Endometrial microvascular endothelial cells (primary cell): ENCODE data around the gene PLA2G4E. TPM values are rescaled to one million over a fixed set of nuclear protein-coding genes. Genes with fewer than 3 reads are reported as not detected.

Source experiments
- in situ Hi-C: cut with HindIII; loops from 2 replicates; pipeline ENCODE4 v1.10.0; 2017; ENCODE audit warnings: low sequenced_read_pairs, low pct_unique_long_range_greater_than_20kb; ENCODE audit errors: inconsistent ontology term
- total RNA-seq: library from RNA; depleted of rRNA; stranded (reverse); fragments of >200 nt; gene quantifications from one replicate; pipeline ENCODE4 v1.2.3, GENCODE V29; 2015; ENCODE audit errors: inconsistent ontology term

The PLA2G4E gene
- total RNA-seq, 1 donor from 2014 or later, result not detected

- in situ Hi-C loops, result no loop called here
These were observed 36.3 kb upstream of the PLA2G4E start for GRCh38 chr15:42056934-42057798.

GRCh38 chr15:42053914-42054313, 33.1 kb upstream of the PLA2G4E start:
- in situ Hi-C loops, result no loop called here

DNA sequence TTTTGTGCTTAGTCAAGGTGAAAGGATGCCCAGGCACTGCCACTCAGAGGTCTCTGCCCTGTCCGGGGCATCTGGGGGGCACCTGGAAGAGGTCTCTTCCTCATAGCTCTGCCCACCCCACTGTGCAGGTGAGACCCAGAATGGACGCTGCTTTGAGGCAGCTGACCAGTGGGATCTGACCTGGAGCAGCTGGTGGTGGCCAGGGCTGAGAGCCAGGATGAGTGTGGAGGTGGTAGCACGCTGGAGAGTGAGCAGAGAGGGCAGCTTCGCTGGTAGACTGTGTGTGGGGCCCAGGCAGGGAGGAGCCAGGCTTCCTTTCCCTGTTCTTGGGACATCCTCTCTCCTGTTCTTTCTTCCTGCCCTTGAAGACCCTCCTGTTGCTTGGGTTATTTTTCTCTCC, 32.2 kb upstream of the PLA2G4E start:
- in situ Hi-C loops, result no loop called here

- in situ Hi-C loops, result no loop called here
These were observed 29.8 kb upstream of the PLA2G4E start for GRCh38 chr15:42050484-42051255.

- in situ Hi-C loops, result no loop called here
These were observed 28.0 kb upstream of the PLA2G4E start for GRCh38 chr15:42048821-42049200.

DNA sequence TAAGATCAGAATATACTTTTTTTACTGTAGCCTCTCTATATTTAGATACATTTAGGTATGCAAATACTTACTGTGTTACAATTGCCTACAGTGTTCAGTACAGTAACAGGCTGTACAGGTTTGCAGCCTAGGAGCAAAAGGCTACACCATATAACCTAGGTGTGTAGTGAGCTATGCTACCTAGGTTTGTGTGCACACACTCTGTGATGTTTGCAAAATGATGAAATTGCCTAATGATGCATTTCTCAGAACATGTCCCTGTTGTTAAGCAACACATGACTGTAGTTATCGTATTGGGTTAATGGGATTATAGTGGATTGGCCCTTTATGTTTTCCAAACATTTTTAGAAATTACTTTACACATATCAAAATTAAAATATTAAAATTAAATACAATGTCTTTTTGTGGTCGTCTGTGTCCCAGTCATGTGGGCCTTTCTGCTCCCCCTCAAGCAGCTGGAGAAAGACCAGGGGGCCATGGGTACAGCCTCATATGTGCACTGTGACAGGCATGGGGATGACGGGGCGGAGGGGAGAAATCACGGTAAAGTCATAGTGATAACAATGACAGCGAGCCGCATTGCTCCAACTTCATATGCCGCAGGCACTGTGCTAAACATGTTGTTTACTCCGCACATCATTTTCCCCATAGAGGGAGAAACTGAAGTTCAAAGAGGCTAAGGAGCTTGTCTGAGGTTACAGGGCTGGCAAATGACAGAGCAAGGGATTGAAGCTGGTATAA, 27.4 kb upstream of the PLA2G4E start:
- in situ Hi-C loops, result no loop called here

GRCh38 chr15:42046597-42046996, 25.8 kb upstream of the PLA2G4E start:
- in situ Hi-C loops, result no loop called here

DNA sequence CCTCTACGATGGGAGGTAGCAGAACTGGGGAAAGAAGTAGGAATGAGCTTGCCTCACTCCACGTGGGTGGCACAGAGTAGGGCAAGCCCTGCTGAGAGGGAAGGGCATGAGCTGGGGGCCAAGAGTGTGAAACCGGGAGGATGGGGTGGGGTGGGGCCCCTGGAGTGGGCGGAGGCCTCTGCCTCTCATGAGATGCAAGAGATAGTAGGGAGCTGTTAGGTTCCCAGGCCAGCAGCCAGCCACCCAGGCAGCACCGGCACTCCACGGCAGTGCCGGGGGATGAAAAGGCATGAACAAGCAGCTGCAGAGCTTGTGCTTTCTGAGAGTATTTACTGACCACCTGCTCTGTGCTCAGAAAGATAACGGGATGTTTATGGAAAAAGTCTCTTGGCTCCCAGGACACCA, 24.4 kb upstream of the PLA2G4E start:
- in situ Hi-C loops, result no loop called here

DNA sequence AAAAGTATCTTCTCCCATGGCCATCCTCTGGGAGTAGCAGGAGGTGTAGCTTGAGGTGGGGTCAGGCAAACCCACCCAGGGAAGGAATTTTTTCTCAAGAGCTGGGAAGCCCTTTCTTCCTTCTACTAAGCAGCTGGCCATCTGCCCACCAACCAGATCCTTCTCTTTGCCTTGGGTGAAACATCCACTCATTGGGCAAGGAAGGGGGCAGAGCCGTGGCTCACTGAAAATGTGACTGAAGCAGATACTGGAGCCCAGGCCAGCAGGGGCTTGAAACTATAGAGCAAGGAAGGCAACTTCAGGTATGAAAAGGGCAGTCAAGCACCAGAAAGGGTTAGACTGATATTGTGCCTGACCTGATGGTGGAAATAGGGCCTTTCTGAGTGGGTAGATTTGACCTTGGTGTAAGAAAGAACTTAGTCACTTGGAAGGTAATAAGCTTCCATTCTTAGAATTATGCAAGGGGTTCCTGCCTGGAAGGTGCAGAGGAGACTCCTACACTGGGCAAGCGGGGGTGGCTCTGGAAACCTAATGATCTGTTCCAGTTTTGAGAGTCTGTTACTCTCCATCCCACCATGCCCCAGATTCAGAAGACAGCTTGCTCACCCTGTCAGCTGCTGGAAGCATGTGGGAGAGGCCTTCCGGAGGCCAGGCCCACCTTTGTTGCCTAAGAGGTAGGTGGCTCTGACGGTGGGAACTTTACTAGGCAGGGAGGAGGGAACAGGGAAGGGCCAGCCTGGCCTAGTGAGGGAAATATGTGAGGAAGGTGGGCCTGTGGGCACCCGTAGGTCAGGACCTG, 22.0 kb upstream of the PLA2G4E start:
- in situ Hi-C loops, result no loop called here

DNA sequence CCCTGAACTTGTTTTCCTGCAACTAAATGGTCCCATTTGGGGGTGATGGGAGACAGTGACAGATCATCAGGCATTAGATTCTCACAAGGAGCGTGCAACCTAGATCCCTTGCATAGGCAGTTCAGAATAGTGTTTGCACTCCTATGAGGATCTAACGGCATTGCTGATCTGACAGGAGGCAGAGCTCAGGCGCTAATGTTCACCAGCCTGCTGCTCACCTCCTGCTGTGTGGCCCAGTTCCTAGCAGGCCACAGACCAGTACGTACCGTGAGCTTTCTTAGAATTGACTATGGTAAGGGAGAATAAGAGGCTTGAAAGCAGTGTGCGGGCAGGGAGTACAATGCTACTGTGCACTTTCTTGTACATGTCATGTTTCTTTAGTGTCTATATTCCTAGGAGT, 17.6 kb upstream of the PLA2G4E start:
- in situ Hi-C loops, result no loop called here

GRCh38 chr15:42037656-42038055, 16.8 kb upstream of the PLA2G4E start:
- in situ Hi-C loops, result no loop called here

DNA sequence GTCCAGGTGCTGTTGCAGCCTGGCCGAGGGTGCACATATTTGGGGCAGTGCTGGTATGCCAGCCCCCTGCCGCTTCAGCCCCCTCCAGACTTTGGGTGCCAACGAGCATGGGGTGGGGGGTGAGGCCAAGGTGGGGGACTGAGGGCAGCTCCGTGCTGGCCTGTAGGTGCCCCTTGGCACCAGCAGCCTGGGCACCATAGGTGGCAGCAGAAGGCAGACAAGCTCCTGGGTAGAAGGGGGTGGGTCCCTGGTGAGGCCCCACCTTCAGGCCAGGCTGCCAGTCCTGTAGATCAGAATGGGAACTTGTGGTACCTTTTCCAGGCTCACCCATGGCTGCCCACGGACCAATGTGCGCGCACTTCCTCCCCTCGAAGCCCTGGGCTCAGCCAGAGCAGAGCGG, 16.1 kb upstream of the PLA2G4E start:
- in situ Hi-C loops, result no loop called here

GRCh38 chr15:42036112-42036905, 15.5 kb upstream of the PLA2G4E start:
- in situ Hi-C loops, result no loop called here

DNA sequence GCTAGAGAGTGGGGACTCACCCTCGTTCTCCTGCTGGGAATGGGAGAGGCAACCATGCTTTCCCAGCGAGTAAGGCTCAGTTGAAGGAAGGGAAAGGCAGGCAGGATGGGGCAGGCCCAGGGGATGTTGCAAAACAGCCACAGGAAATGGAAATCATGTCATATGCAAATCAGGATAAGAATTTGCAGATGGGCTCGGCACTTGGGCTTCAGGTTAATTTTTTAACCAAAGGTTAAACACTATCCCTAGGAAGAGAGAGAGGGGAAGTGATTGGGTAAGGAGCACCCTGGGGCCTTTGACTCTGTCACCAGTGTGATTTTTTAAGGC, 14.6 kb upstream of the PLA2G4E start:
- in situ Hi-C loops, result no loop called here

GRCh38 chr15:42034628-42035434, 14.0 kb upstream of the PLA2G4E start:
- in situ Hi-C loops, result no loop called here

DNA sequence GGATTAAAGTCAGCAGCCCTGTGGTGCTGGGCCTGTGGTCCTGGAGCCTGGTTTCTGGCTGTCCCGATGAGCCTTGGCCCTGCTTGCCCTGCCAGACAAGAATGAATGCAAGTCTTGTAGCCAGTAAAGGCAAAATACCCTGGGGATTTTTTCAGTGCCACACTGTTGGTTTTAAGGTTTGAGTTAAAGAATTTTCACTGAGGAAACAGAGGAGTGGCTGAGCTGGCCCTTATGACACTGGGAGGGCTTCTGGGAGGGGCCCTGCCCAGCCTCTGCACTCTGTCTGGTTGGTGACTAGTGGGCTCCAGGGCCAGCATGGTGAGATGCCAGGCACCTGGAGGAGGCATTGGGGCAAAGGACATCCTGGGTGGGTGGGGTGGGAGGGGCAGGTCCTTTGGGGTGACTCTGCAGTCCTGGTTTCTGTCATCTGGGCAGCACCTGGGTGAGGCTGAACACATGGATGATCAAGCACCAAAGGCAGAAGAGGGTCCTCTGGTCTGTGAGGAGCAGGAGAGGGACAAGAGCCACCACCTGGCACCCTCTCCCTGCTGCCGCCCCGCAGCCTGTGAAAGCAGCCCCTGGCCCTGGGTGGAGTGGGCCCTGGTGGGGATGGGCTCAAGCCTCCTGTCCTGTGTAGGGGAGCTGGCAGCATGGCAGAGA, 12.5 kb upstream of the PLA2G4E start:
- in situ Hi-C loops, result no loop called here
